RCC 7860 (cell line): ENCODE results near the gene TTBK2.

Experiments used
- DNase-seq: peaks from one replicate; pipeline ENCODE4 v3.0.0-alpha.2; 2015; ENCODE audit warnings: low spot score
- FAIRE-seq: peaks from 2 replicates; lab custom pipeline; 2012; peaks lifted over from hg19 to GRCh38; lab: Jason Lieb, UNC

The TTBK2 gene

DNA sequence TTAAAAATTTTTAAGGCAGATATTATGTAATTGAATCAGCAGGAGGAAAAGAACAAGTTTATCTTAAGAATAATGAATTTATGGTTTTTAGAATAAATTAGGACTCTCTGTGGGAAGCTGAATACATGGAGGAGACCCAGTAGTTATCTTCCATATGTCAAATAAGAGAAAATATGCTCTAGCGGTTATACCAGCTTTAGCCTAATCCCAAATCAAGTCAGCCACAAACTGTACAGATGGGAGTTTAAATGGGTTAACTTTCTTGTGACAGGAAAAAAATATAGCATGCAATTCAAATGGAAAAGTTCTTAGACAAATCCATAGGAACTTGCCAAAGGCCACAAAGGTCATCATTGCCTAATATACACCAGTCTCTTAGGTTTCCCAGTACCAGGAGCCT lies 84.3 kb downstream of the TTBK2 start:
- FAIRE-seq (no peak), DNase-seq (no peak)

DNA sequence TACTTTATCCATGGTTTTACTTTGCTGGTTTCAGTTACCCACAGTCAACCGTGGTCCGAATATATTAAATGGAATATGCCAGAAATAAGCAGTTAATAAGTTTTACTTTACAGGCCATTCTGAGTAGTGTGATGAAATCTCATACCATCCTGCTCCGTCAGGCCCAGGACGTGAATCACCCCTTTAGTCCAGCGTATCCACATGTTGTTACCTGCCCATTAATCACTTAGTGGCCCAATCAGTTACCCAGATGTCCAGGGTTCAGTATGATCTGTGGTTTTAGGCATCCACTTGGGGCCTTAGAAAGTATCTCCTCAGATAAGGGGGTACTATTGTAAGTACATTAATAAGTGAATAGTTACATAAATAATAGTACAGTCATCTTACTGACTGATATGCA lies 88.0 kb downstream of the TTBK2 start:
- DNase-seq (peak; percentile 68), FAIRE-seq (peak; percentile 82)

- no peak for FAIRE-seq
- no peak for DNase-seq
Measured at GRCh38 chr15:42826251-42826890, 94.2 kb downstream of the TTBK2 start.

GRCh38 chr15:42825599-42825998 lies 95.0 kb downstream of the TTBK2 start:
- FAIRE-seq (no peak), DNase-seq (no peak)

DNA sequence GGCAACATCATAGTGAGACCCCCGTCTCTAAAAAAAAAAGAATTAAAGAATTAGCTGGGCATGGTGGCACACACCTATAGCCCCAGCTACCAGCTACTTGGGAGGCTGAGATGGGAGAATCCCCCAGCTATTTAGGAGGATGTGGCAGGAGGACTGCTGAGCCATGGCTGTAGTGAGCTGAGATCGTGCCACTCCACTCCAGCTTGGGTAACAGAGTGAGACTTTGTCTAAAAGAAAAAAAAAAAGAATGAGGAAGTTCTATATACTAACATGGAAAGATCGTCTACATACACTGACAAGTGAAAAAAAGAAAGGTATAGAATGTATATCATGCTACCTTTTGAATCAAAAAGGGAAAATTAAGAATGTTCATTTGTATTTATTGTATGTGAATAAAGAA lies 99.8 kb downstream of the TTBK2 start:
- no peak for FAIRE-seq
- no peak for DNase-seq

- no peak for DNase-seq
- FAIRE-seq: no peak
Measured at GRCh38 chr15:42819786-42820185, 100.8 kb downstream of the TTBK2 start.

- FAIRE-seq: no peak
- DNase-seq: no peak
Measured at GRCh38 chr15:42811433-42811832, 109.1 kb downstream of the TTBK2 start.

DNA sequence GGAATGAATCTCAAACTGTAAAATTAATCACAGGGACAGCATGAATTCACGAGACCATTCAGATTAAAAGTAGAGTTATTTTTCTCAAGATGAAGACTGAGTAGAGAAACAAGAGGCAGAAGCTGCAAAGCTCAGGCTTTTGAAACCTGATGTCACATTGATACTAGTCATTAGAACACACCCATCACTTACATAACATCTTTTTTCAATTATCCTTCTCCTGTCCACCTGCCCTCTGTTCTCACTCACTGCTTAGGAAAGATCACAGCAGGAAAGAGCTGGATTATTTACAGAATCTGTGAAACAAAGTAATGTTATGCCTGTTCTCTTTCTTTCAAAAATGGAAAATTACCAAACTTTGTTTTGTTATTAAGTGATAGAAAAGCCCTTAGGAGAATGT lies 111.7 kb downstream of the TTBK2 start:
- DNase-seq: no peak
- no peak for FAIRE-seq

- FAIRE-seq: no peak
- DNase-seq: no peak
Measured at GRCh38 chr15:42805266-42805665, 115.3 kb downstream of the TTBK2 start.

GRCh38 chr15:42804739-42805138 lies 115.8 kb downstream of the TTBK2 start:
- DNase-seq (no peak), FAIRE-seq (no peak)

GRCh38 chr15:42803436-42803835 lies 117.1 kb downstream of the TTBK2 start:
- FAIRE-seq (no peak), DNase-seq (no peak)

DNA sequence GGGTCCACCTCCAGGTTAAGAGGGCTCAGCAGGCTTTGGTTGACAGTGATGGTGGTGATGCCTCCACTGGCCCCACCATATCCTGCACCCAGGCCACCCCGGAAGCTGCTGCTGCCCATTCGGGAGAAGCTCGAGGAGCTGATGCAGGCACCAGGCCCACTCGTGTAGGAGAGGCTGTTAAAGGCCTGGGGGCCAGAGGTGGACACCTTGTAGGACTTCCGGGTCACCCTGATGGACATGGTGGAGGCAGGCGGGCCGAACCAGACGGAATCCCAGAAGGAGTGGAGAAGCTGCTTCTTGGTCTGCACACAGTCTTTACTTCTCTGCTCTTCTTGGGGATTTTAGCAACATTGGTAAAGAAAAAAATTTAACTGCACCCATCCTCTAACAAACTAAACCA lies 118.4 kb downstream of the TTBK2 start:
- no peak for FAIRE-seq
- no peak for DNase-seq

GRCh38 chr15:42800731-42801474 lies 119.7 kb downstream of the TTBK2 start:
- FAIRE-seq (no peak), DNase-seq (no peak)

DNA sequence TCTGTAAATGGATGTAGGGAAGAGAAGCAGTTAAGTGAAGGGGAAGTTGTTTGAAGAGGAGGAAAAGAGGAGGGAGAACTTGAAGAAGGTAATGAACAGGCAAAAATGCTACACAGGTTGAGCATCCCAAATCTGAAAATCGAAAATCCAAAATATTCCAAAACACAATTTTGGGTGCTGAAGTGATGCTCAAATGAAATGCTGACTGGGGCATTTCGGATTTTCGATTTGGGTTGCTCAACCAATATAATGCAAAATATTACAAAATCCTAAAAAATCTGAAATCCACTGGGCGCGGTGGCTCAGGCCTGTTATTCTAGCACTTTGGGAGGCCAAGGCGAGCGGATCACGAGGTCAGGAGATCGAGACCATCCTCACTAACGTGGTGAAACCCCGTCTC lies 121.8 kb downstream of the TTBK2 start:
- no peak for DNase-seq
- FAIRE-seq: no peak

GRCh38 chr15:42796955-42797782 lies 123.4 kb downstream of the TTBK2 start:
- no peak for FAIRE-seq
- DNase-seq: no peak

GRCh38 chr15:42788725-42789124 lies 131.9 kb downstream of the TTBK2 start:
- DNase-seq: no peak
- FAIRE-seq: no peak

DNA sequence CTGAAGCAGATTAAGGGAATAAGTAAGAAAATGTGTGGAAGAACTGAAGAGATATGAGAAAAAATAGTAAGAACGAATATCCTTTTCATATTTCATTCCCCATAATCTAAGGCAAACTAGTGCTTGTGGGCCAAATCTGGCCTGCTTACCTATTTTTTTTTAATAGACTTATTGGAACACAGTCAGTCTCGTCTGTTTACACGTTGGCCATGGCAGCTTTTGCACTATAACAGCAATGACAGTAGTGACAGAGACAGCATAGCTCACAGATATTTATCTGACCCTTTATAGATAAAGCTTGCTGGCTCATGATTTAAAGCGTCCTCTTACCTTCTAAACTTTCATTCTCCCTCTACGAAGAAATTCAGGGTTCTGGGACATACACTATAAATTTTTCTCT lies 133.6 kb downstream of the TTBK2 start:
- no peak for FAIRE-seq
- no peak for DNase-seq

DNA sequence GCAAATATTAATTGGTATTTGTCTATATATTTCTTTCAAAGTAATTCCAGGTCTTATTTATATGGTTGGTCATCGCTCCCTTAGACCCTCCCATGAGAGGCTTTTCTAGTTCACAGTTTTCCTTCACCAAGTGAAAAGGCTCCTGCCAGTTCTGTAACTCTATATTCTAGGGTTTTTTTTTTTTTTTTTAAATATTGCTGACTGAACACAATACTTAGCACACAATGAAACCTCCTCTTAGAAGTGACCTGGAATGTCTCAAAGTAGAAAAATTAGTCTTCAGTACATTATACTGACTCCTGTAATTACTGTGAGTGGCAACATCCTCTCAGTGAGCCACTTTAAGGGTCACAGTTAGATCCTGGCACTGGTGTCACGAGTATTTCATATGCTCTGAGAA lies 135.0 kb downstream of the TTBK2 start:
- DNase-seq (no peak), FAIRE-seq (no peak)

GRCh38 chr15:42784705-42785104 lies 135.9 kb downstream of the TTBK2 start:
- no peak for FAIRE-seq
- no peak for DNase-seq

DNA sequence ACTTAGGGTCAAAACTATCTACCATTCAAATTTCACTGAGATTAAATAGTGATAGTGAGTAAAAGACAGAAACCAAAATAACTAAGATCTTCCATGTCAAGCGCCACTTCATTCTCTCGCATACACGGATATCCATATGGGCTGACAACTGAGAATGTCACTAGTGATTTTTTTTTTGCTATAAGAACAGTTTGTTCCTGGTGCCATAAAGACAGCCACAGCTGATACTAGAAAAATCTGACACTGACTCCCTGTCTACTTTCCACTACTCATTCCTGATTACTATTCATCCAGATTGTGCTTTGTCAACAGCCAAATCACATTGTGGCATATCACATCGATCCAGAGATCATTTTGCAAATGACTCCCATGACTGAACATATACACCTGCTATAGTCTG lies 137.9 kb downstream of the TTBK2 start:
- DNase-seq: no peak
- no peak for FAIRE-seq

DNA sequence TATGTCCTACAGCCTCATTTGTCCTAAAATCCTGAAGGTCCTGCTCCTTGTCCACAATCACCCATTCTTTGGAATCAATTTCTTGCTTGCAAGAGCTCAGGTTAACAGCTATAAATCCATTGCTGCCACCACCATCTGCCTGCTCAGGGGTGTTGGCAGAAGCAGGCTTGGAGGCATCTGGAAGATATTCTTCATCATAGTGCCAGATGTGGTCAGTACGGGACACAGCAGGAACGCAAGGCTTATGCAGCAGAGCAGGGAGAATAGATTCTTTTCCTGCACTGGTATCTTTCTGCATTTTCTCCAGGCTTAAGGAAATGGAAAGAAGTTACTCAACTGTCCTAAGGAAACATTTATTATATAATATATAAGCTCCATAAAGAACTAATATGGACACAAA lies 145.2 kb downstream of the TTBK2 start:
- DNase-seq: no peak
- FAIRE-seq: no peak

DNA sequence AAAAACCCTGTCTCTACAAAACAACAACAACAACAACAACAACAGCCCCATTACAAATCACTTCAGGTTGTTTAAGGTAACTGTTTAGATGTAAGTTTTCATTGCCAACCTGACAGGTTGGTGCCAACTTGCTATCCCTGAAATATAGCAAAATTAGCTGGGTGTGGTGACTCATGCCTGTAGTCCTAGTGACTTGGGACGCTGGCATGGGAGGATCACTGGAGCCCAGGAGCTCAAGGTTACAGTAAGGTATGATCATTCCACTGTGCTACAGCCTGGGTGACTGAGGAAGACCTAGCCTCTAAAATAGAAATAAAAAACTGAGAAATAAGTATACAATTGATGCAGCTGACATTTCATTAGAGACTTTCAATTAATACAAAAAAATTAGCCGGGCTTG lies 147.7 kb downstream of the TTBK2 start:
- FAIRE-seq (no peak), DNase-seq (no peak)
